HepG2 (cell line): ENCODE measurements around the gene COX4I2. TPM values are rescaled to one million over a fixed set of nuclear protein-coding genes. Genes with fewer than 3 reads are reported as not detected.
A peak's percentile ranks its signal among the peaks of the same experiment; 100 is the strongest.

Experiments used
- ARID4A ChIP-seq: sonication (generic); formaldehyde crosslinking; IDR thresholded peaks from 2 replicates; pipeline ENCODE4 v1.5.0; 2020; ENCODE audit warnings: mild to moderate bottlenecking, missing genetic modification reagents, borderline replicate concordance
- ARNTL ChIP-seq: sonication (generic); formaldehyde crosslinking; IDR thresholded peaks from 2 replicates; pipeline ENCODE4 v1.4.0; 2020; ENCODE audit warnings: mild to moderate bottlenecking, missing genetic modification reagents
- CCAR2 ChIP-seq: fragments of 200-400 bp; formaldehyde crosslinking; optimal IDR thresholded peaks from 2 replicates; pipeline ENCODE3; 2018; ENCODE audit warnings: low read depth, mild to moderate bottlenecking, low read length, moderate library complexity
- IKZF5 ChIP-seq: IDR thresholded peaks from 2 replicates; pipeline ENCODE4 v1.6.1; 2018; ENCODE audit warnings: missing genetic modification reagents, mild to moderate bottlenecking, missing compliant biosample characterization
- MBD4 ChIP-seq: IDR thresholded peaks from 2 replicates; pipeline ENCODE4 v1.6.1; 2012; ENCODE audit warnings: low read length, inconsistent platforms, borderline replicate concordance
- POGK ChIP-seq: sonication (generic); formaldehyde crosslinking; conservative IDR thresholded peaks from 2 replicates; pipeline ENCODE4 v1.8.0; 2022; ENCODE audit warnings: mild to moderate bottlenecking, moderate library complexity, missing genetic modification reagents
- TSC22D2 ChIP-seq: sonication (generic); formaldehyde crosslinking; IDR thresholded peaks from 2 replicates; pipeline ENCODE4 v1.5.1; 2020; ENCODE audit warnings: missing genetic modification reagents, mild to moderate bottlenecking, borderline replicate concordance
- USF2 ChIP-seq, 2 experiments: sonication (generic) in 1 of 2; formaldehyde crosslinking in 1 of 2; IDR thresholded peaks; 2 replicates each; pipeline versions ENCODE4 v1.5.1 to v1.6.1; 2011 to 2020; ENCODE audit warnings: borderline replicate concordance in 1 of 2, low read depth in 1 of 2, low read length in 1 of 2, mild to moderate bottlenecking in 1 of 2, missing genetic modification reagents in 1 of 2, moderate library complexity in 1 of 2
- ZBTB39 ChIP-seq: sonication (generic); formaldehyde crosslinking; IDR thresholded peaks from 2 replicates; pipeline ENCODE4 v1.5.0; 2020; ENCODE audit warnings: missing genetic modification reagents
- ZNF639 ChIP-seq: conservative IDR thresholded peaks from 2 replicates; pipeline ENCODE4 v1.6.1; 2018; ENCODE audit warnings: missing genetic modification reagents
- ZNF7 ChIP-seq: IDR thresholded peaks from 2 replicates; pipeline ENCODE4 v1.6.1; 2016; ENCODE audit warnings: missing biosample characterization, missing genetic modification reagents
- ZNF713 ChIP-seq: sonication (generic); formaldehyde crosslinking; IDR thresholded peaks from 2 replicates; pipeline ENCODE4 v1.4.0; 2020; ENCODE audit warnings: mild to moderate bottlenecking, missing genetic modification reagents
- ZNF746 ChIP-seq: sonication (generic); formaldehyde crosslinking; IDR thresholded peaks from 2 replicates; pipeline ENCODE4 v1.8.0; 2022; ENCODE audit warnings: mild to moderate bottlenecking, missing genetic modification reagents
- polyA plus RNA-seq, 8 experiments: library from polyadenylated mRNA; depleted of rRNA in 3 of 8; stranded (reverse) in 7 of 8; unstranded in 1 of 8; fragments of >200 nt; fragmentation: Illumina TruSeq in 4 of 8; extraction: Trizol in 4 of 8; gene quantifications; 2 replicates each; pipeline versions ENCODE4 v1.2.1 to v1.2.3, GENCODE V29; 2011 to 2016; ENCODE audit warnings: low read depth in 4 of 8, missing spikeins in 1 of 8, mixed read lengths in 1 of 8; ENCODE audit not compliant: insufficient read depth in 1 of 8
- total RNA-seq, 5 experiments: library from RNA; depleted of rRNA; stranded (reverse); fragments of >200 nt; fragmentation: Illumina TruSeq; extraction: Trizol; gene quantifications; 2 replicates each; pipeline ENCODE4 v1.2.3, GENCODE V29; 2016; ENCODE audit warnings: low read depth in 1 of 5

The COX4I2 gene
- total and polyA plus RNA-seq, 2 of the 13 experiments (the other 11 are each of a cell fraction or from before 2014, with no cell fraction given): 1.1 TPM; not detected in 1

GRCh38 chr20:31606804-31607639 is 30.7 kb upstream of the COX4I2 start (continued):
- 0 out of 2 replicates have a peak, but pooled peaks have one; percentile 15 for TF ChIP-seq USF2 (IDR thresholded peaks at IDR 0.05; ENCODE audit: low read depth, low read length)
- no peak; the same call in 1 of the 2 replicates for TF ChIP-seq USF2 (CRISPR knock-in tag; IDR thresholded peaks at IDR 0.05; ENCODE audit: borderline replicate concordance)
- peak; percentile 60; the same call in 1 of the 2 replicates for TF ChIP-seq ZNF713 (CRISPR knock-in tag)
- peak; percentile 34; the same call in 1 of the 2 replicates for TF ChIP-seq TSC22D2
- TF ChIP-seq POGK: peak; percentile 78
- peak; percentile 81; the same call in 1 of the 2 replicates for TF ChIP-seq ARNTL
- peak; percentile 74 for TF ChIP-seq IKZF5 (CRISPR knock-in tag)
- peak; percentile 44 for TF ChIP-seq ARID4A (CRISPR knock-in tag)
- peak; percentile 92 for TF ChIP-seq CCAR2
- TF ChIP-seq ZBTB39 (CRISPR knock-in tag): peak; percentile 92; the same call in 1 of the 2 replicates
- peak; percentile 56; the same call in 1 of the 2 replicates for TF ChIP-seq ZNF639
- no peak; the same call in none of the 2 replicates for TF ChIP-seq ZNF7 (CRISPR knock-in tag)
- no peak for TF ChIP-seq MBD4
- TF ChIP-seq ZNF746: no peak; the same call in 1 of the 2 replicates
